T-cell (primary cell): ENCODE data around the gene FNDC1. TPM values are rescaled to one million over a fixed set of nuclear protein-coding genes. Genes with fewer than 3 reads are reported as not detected.

Source experiments
- ATAC-seq, 4 experiments: fragments of 200-7000 bp in 3 of 4; fragments of 150-1000 bp in 1 of 4; cut with Tn5 transposase; replicated peaks in 1 of 4; 1 replicate in 3 of 4; 2 replicates in 1 of 4; pipeline ENCODE4 v1.10.0; 2021; ENCODE audit warnings: moderate library complexity in 3 of 4, mild to moderate bottlenecking in 2 of 4, moderate number of reproducible peaks in 1 of 4
- CTCF ChIA-PET, 2 donors: fragments of 300-600 bp; sonication (Branson Sonifier 250); formaldehyde crosslinking; loops; one replicate each; lab custom pipeline; 2022; ENCODE audit warnings: antibody characterized with exemption in 2 of 2; lab: Charles Lee
- POLR2A ChIA-PET, 2 donors: fragments of 300-600 bp; sonication (Branson Sonifier 250); formaldehyde crosslinking; loops; one replicate each; lab custom pipeline; 2022; ENCODE audit warnings: antibody characterized with exemption in 2 of 2; lab: Charles Lee
- DNase-seq, 35 experiments: peaks; one replicate each; pipeline versions ENCODE4 v3.0.0 to v3.0.0-alpha.2; 2013 to 2023
- H3K27ac ChIP-seq: one replicate; pipeline ENCODE4 v1.5.1; 2013; ENCODE audit warnings: low read length
- H3K27me3 ChIP-seq, 2 experiments: replicated peaks in 1 of 2; 1 replicate in 1 of 2; 2 replicates in 1 of 2; pipeline versions ENCODE4 v1.6.1 to v1.7.0; 2013; ENCODE audit warnings: low read length in 1 of 2, mixed read lengths in 1 of 2; ENCODE audit not compliant: control insufficient read depth in 2 of 2, insufficient read depth in 2 of 2; ENCODE audit errors: extremely low read depth in 1 of 2
- H3K36me3 ChIP-seq, 2 donors: 1 replicate in 1 of 2; 2 replicates in 1 of 2; pipeline versions ENCODE4 v1.6.1 to v1.7.0; 2013; ENCODE audit warnings: low read length in 1 of 2; ENCODE audit not compliant: control insufficient read depth in 2 of 2, insufficient read depth in 1 of 2; ENCODE audit errors: extremely low read depth in 1 of 2
- H3K4me1 ChIP-seq, 2 experiments: 1 replicate in 1 of 2; 2 replicates in 1 of 2; pipeline versions ENCODE4 v1.6.1 to v1.7.0; 2013; ENCODE audit warnings: low read length in 2 of 2, mixed read lengths in 1 of 2; ENCODE audit not compliant: insufficient read depth in 2 of 2, control insufficient read depth in 1 of 2; ENCODE audit errors: extremely low read depth in 1 of 2
- H3K4me3 ChIP-seq, 2 donors: 1 replicate in 1 of 2; 2 replicates in 1 of 2; pipeline versions ENCODE4 v1.5.1 to v1.7.0; 2013; ENCODE audit warnings: mild to moderate bottlenecking in 2 of 2, low read length in 1 of 2, moderate library complexity in 1 of 2; ENCODE audit not compliant: control insufficient read depth in 1 of 2; ENCODE audit errors: extremely low read depth in 1 of 2
- H3K9me3 ChIP-seq: 2 replicates; pipeline ENCODE4 v1.7.0; 2013
- H3K27ac Mint-ChIP-seq, 2 donors: one replicate each; pipeline ENCODE4 v1.8.0; 2020 to 2021; ENCODE audit warnings: mild to moderate bottlenecking in 2 of 2, mixed read lengths in 2 of 2
- H3K27me3 Mint-ChIP-seq, 2 donors: one replicate each; pipeline ENCODE4 v1.8.0; 2021 to 2022; ENCODE audit warnings: mixed read lengths in 2 of 2
- H3K36me3 Mint-ChIP-seq: one replicate; pipeline ENCODE4 v1.8.0; 2021; ENCODE audit warnings: mixed read lengths
- H3K4me1 Mint-ChIP-seq, 3 donors: one replicate each; pipeline ENCODE4 v1.8.0; 2020 to 2022; ENCODE audit warnings: mixed read lengths in 3 of 3, mild to moderate bottlenecking in 1 of 3
- H3K4me3 Mint-ChIP-seq, 3 donors: one replicate each; pipeline ENCODE4 v1.8.0; 2020 to 2022; ENCODE audit warnings: mild to moderate bottlenecking in 3 of 3, mixed read lengths in 3 of 3, moderate library complexity in 3 of 3
- H3K9me3 Mint-ChIP-seq, 3 donors: one replicate each; pipeline ENCODE4 v1.8.0; 2020 to 2022; ENCODE audit warnings: mixed read lengths in 3 of 3
- WGBS: methylation state at CpG from one replicate; pipeline ENCODE4 v1.1.5; 2013; ENCODE audit warnings: missing lambda C conversion rate; ENCODE audit not compliant: insufficient coverage; 5-methylcytosine and 5-hydroxymethylcytosine counted together
- total RNA-seq, 35 experiments: library from RNA in 6 of 35; stranded (reverse) in 6 of 35; fragments of 120-200 nt in 1 of 35; gene quantifications; one replicate each; pipeline versions ENCODE4 v1.2.1 to v1.2.4 and lab custom pipeline; 2013 to 2026

Gene FNDC1
- total RNA-seq, 5 donors from 2014 or later (not counting 1 experiment from before 2014, with no cell fraction given): 0.03 TPM; not detected in 4

DNA sequence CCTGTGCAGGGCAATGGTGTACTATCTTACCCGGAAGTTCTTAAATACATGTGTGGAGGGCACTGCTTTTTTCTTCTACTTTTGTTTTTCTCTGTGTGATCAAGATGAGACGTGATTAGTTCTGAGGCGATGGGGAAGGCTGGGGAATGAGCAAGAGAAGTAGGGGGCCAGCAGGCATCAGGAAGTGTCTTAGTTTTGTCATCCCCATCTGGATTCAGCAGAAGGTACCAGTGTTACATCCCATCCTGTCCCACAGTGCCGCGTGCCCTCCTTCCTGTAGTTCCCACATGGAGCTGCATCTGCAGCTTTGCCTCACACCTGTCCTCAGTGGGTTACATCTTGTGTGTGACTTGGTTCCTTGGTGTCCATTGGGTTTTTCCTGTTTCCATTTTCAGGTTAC lies 86.9 kb downstream of the FNDC1 start:
- Mint-ChIP-seq H3K9me3 (no peaks in the 10 kb centered on the region), H3K27ac (no peak overlapping the region), H3K4me3 (no peak overlapping the region), H3K36me3 (no peaks in the 10 kb centered on the region), H3K4me1 (no peaks in the 10 kb centered on the region), H3K27me3 (peaks cover 8 to 34% of the 10 kb centered on the region in 2 donors)
- no peaks in the 10 kb centered on the region for H3K36me3 ChIP-seq
- POLR2A ChIA-PET: no interaction called here
- no peak overlapping the region for H3K4me3 ChIP-seq
- WGBS: no CpG with 5 or more reads among the region's 5 CpGs
- no peak overlapping the region for H3K27ac ChIP-seq
- ATAC-seq: no peak
- no peaks in the 10 kb centered on the region for H3K4me1 ChIP-seq
- no peaks in the 10 kb centered on the region for H3K9me3 ChIP-seq
- peaks cover 0 to 17% of the 10 kb centered on the region in 2 experiments for H3K27me3 ChIP-seq
- DNase-seq: no peak
- CTCF ChIA-PET: no interaction called here

DNA sequence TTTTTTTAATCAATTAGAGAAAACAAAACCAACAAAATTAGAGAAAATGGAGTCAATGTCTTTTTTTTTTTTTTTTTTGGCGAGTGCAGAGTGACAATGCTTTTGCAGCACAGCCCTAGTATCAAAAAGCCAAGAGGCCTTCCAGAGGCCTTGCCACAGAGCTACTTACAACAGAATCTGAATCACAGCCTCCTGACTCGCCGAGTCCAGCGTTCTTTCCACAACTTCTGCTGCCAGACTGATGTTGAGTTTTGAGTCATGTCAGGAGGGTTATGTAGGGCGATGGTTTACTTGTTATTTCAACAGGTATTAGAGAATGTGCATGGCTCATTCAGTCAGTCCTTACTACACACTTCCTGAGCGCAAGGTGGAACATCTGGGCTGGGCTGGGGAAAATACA lies 88.6 kb downstream of the FNDC1 start:
- no CpG with 5 or more reads among the region's 6 CpGs for WGBS
- H3K27ac Mint-ChIP-seq: no peak overlapping the region
- Histone ChIP-seq H3K27ac (no peak overlapping the region), H3K27me3 (peaks cover 0 to 19% of the 10 kb centered on the region in 2 experiments), H3K4me3 (no peak overlapping the region), H3K36me3 (no peaks in the 10 kb centered on the region), H3K9me3 (no peaks in the 10 kb centered on the region), H3K4me1 (no peaks in the 10 kb centered on the region)
- ChIA-PET CTCF (no interaction called here), POLR2A (interaction anchor here in 1 of 2 donors (0.7 kb wide), 1 partner anchor 41 kb away, joined by 4 read pairs; no protein-coding TSS in a partner anchor)
- DNase-seq (no peak), ATAC-seq (no peak)
- H3K36me3 Mint-ChIP-seq: no peaks in the 10 kb centered on the region
- H3K9me3 Mint-ChIP-seq: no peaks in the 10 kb centered on the region
- H3K4me1 Mint-ChIP-seq: no peaks in the 10 kb centered on the region
- peaks cover 5 to 27% of the 10 kb centered on the region in 2 donors for H3K27me3 Mint-ChIP-seq
- H3K4me3 Mint-ChIP-seq: no peak overlapping the region

DNA sequence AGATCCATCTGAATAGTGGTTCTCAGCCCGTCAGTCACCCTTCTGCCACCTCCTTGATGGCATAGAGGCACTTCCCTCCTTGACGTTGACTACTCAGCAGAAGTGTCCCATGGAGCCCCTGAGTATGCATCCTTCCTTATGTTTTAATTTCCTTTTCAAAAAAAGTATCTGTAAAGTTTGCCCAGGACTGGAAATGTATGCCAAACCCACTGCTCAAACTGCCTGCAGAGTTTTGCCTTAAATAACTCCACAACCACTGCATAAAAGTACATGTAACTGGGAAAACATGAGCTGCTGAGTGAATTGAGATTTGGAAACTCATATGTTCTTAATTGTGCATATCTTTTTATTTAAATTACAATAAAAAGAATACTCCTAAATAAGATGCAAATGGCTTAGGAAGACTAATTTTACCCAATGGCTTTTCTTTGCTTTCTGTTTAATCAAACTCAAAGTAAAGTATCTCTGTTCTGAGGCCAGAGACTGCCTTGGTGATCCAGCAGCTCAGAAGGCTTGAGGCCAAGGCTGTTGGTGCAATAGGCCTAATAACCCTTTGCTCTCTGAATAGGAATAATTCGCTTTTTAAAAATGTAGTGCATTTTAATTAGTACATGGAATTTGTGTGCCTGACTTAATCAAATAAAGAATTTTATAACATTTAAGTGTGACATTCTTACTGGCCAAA lies 90.4 kb downstream of the FNDC1 start:
- ATAC-seq: no peak
- CTCF ChIA-PET: no interaction called here

DNA sequence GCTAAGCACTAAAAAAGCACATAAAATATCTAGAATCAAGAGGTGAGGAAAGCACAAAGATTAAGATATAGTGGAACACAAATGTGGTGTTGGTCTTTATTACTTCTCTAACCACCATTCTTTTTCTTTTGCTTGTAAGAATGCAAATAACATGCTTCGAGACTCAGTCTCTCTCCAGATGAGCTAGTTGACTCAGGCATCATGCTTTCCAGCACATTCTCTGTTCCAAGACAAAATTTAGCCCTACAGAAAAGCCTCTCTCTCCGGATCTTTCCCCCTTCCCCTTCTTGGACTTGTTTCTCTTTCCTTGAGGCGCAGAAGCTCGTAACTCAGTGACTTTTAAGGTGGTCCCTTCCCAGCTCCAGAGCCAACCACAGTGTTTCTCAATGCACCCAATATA lies 91.0 kb downstream of the FNDC1 start:
- CTCF ChIA-PET: no interaction called here

More for the DNA sequence above, 90.4 kb downstream of the FNDC1 start:
- H3K27me3 Mint-ChIP-seq: peaks cover 8 to 25% of the 10 kb centered on the region in 2 donors
- Histone ChIP-seq H3K4me1 (no peaks in the 10 kb centered on the region), H3K36me3 (no peaks in the 10 kb centered on the region), H3K27ac (no peak overlapping the region), H3K9me3 (no peaks in the 10 kb centered on the region), H3K4me3 (no peak overlapping the region), H3K27me3 (peaks cover 0 to 14% of the 10 kb centered on the region in 2 experiments)
- no peak overlapping the region for H3K4me3 Mint-ChIP-seq
- H3K36me3 Mint-ChIP-seq: no peaks in the 10 kb centered on the region
- no peak overlapping the region for H3K27ac Mint-ChIP-seq
- no peaks in the 10 kb centered on the region for H3K9me3 Mint-ChIP-seq
- 72% methylated on average over 2 of the region's 3 CpGs for WGBS
- no peaks in the 10 kb centered on the region for H3K4me1 Mint-ChIP-seq
- DNase-seq: no peak
- POLR2A ChIA-PET: no interaction called here

DNA sequence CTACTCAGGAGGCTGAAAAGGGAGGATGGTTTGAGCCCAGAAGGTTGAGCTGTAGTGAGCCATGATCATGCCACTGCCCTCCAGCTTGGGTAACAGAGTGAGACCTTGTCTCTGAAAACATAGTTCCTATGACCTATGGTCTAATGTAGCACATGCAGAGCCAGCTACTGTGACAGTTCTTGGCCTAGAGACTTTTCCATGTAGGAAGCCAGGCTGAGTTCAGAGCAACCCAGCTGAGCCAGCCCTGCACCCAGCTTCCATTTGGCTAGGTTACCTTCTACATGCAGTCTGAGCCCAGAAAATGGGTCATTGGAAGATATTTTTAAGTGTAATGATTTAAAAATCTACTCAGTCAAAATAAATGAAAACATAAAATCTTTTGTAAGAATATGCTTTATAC lies 92.8 kb downstream of the FNDC1 start:
- ATAC-seq (no peak), DNase-seq (no peak)
- H3K9me3 Mint-ChIP-seq: no peaks in the 10 kb centered on the region
- H3K36me3 Mint-ChIP-seq: no peaks in the 10 kb centered on the region
- Histone ChIP-seq H3K9me3 (no peaks in the 10 kb centered on the region), H3K27me3 (peaks cover 0 to 9% of the 10 kb centered on the region in 2 experiments), H3K4me1 (no peaks in the 10 kb centered on the region), H3K36me3 (no peaks in the 10 kb centered on the region), H3K4me3 (no peak overlapping the region), H3K27ac (no peak overlapping the region)
- ChIA-PET CTCF (interaction anchor here in 1 of 2 donors (1.3 kb wide), 1 partner anchor 9 kb away, joined by 5 read pairs; no protein-coding TSS in a partner anchor), POLR2A (no interaction called here)
- H3K4me1 Mint-ChIP-seq: no peaks in the 10 kb centered on the region
- H3K27me3 Mint-ChIP-seq: peaks cover 7 to 17% of the 10 kb centered on the region in 2 donors
- no peak overlapping the region for H3K27ac Mint-ChIP-seq
- H3K4me3 Mint-ChIP-seq: no peak overlapping the region

More for the DNA sequence above, 91.0 kb downstream of the FNDC1 start:
- Mint-ChIP-seq H3K36me3 (no peaks in the 10 kb centered on the region), H3K4me1 (no peaks in the 10 kb centered on the region), H3K9me3 (no peaks in the 10 kb centered on the region), H3K27me3 (peaks cover 8 to 21% of the 10 kb centered on the region in 2 donors), H3K27ac (no peak overlapping the region), H3K4me3 (no peak overlapping the region)
- no peaks in the 10 kb centered on the region for H3K36me3 ChIP-seq
- ATAC-seq (no peak), DNase-seq (no peak)
- peaks cover 0 to 14% of the 10 kb centered on the region in 2 experiments for H3K27me3 ChIP-seq
- POLR2A ChIA-PET: no interaction called here
- no peaks in the 10 kb centered on the region for H3K4me1 ChIP-seq
- no peak overlapping the region for H3K27ac ChIP-seq
- no peak overlapping the region for H3K4me3 ChIP-seq
- no peaks in the 10 kb centered on the region for H3K9me3 ChIP-seq
- 89% methylated on average over 3 of the region's 4 CpGs for WGBS

DNA sequence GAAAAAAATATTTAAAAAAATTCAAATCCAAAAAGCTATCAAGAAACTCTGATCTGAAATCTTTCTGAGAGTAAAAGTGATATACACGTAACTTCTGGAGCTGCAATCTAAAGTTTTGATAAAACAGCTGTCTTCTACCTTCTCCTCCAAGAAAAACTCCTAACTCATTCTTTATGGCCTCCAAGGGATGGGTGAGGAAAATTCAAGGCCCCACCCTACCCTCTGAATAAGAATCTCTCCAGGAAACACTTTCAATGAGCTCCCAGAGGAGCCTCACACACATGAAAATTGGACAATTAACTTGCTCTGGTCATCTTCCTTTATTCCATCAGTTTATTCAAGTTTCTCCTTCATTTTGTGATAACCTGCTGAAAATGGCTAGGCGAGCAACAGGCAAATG lies 93.4 kb downstream of the FNDC1 start:
- Histone ChIP-seq H3K36me3 (no peaks in the 10 kb centered on the region), H3K27ac (no peak overlapping the region), H3K27me3 (peaks cover 0 to 9% of the 10 kb centered on the region in 2 experiments), H3K4me3 (no peak overlapping the region), H3K4me1 (no peaks in the 10 kb centered on the region), H3K9me3 (no peaks in the 10 kb centered on the region)
- no peak for DNase-seq
- Mint-ChIP-seq H3K36me3 (no peaks in the 10 kb centered on the region), H3K27ac (no peak overlapping the region), H3K4me3 (no peak overlapping the region), H3K4me1 (no peaks in the 10 kb centered on the region), H3K9me3 (no peaks in the 10 kb centered on the region), H3K27me3 (peaks cover 9 to 20% of the 10 kb centered on the region in 2 donors)
- no peak for ATAC-seq
- WGBS: no CpG with 5 or more reads among the region's 2 CpGs
- CTCF ChIA-PET: no interaction called here
- POLR2A ChIA-PET: no interaction called here
